Fibroblast of skin of left biceps (primary cell): Measurements from ENCODE around the gene MS4A12.
"Not testable (repeated sequence)": the region's sequence is repeated elsewhere in the genome, so short reads cannot be mapped to it uniquely, and the experiment has no call there.

Experiments
- DNase-seq, 2 experiments: peaks; one replicate each; pipeline ENCODE4 v3.0.0-alpha.2; 2013; ENCODE audit warnings: low read depth in 2 of 2

MS4A12 gene

DNA sequence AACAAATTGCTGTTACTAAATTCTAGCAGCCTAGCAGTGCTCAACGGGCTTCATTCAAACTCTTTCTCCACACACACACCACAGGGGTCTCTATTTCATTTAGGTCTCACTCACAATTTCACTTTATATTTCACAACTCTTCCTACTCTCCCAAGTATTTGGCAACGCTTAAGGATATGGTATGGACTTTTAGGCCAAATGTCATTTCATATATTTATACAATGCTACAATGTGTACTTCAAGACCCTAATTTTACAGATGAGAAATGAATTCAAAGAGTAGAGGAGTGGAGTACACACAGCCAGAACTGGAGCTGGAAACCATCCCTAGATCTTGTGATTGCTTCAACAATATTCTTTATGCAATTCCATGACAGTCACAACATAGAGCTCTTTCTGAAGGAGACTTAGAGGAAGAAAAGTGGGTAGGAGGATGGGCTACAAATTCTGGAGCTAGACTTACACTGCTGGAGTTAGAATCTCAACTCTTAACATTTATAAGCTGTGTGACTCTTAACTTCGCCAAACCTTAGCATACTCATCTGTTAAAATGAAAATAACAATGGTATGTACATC, 20.2 kb downstream of the MS4A12 start:
- DNase-seq, result no peak

DNA sequence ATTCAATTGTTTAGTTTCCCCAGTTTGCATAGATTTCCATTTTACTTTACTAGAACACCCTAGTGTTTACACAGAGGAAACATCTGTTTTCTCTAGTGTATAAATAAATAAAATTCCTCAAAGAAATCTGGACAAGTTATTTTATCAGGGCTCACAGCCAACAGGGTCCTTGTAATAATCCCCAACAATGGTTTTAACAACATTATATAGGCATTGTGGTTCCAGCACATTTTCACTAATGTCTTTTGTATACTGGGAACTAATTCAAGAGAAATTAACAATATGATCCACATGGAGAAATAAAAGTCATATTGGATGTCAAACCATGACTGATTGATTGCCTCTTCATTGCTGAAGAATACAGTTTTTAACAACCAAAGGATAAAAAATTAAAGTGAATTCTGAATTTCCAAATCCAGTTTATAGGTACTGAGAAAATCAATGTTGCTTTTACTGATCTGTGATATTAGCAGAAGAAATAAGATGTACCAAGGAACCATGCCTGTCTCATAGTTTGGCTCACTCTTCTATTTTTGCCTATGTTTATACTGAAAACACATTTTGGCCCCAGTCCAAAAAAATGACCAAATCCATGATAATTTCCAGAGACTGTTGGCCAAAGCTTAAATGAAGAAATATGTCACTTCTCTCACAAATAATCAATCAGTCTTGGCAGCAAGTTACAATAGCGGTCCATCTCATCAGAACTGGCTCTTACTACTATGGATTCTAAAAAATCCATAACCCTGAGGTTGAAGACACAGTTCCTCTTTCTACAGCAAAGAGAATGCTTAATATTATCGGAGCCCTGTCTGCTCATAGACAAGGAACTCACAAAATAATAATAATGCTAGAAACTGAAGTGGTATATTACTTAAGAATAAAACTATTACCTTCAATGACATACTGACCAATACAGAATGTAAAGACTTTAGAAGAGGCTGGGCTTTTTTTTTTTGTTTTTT, 21.2 kb downstream of the MS4A12 start:
- DNase-seq, result no peak

DNA sequence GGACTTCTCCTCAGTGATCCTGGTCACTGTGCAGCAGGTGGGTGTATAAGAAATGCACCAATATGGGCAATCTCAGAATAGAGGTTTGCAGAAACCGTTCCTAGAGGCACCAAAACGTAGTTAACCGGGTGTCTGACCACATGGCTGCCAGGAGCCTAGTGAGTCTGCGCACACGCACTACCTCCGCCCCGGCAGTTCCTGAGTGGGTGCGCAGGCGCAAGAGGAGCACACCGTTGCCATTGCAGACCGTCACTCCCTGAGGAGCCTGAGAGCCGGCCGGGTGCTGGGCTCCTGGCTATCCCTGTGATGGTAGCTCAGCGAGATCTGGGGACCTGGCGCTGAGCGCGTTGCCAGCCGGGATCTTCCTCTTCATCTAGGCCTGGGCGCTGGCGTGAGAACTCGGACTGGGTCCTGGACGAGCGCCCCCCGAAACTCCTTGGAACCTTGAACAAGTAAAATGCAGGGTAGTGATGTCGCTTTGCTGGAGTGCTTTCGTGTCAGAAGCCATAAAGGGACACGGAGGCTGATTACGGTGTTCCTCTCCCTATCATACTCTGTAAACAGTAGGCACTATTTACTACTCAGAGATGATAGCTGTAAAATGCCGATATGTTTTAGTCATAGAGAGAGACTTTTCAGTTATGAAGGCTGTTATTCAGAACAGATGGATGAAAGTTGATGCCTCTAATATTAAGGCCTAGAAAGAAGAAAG, 22.7 kb downstream of the MS4A12 start, which contains the start of gene MS4A13:
Gene MS4A13 (plus strand): TSS at position 249 of the 712 bp plus-strand sequence. CDS start 2,692 bp downstream, outside the sequence.
- no peak for DNase-seq

DNA sequence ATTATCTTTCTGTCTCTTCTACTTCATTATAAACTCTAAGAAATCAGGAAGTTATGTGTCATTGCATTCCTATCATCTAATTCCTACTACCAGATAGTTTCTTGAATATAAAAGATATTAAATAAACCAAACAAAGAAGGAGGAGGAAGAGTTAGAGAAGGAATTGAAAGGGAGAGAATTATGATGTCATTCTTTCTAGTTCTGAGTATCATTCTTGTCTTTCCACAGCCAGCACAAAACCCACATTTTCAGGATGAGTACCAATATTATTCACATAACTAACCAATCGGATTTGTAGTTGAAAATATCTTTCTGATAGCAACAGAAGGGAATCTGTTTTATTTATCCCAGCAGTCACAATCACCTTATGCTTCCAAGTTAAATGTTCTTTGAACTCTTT, 35.9 kb downstream of the MS4A12 start:
- DNase-seq, result no peak

DNA sequence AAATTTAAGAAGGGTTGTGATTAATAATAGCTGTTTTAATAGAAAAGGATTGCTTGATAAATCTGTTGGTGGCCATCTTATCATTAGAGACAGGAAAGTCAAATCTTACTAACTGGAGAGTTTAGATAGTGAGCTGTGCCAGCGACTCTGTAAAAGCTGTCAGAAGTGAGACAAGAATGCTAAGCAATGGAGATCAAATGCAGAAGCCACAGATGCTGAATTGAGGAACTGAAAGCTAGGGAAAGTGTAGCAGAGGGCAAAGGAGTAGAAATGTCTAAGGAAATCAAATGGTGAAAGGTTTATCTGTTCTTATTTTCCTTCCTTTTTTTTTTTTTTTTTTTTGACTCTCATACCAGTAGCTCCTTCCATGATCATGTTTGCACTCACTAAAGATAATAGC, 36.4 kb downstream of the MS4A12 start:
- no peak for DNase-seq

DNA sequence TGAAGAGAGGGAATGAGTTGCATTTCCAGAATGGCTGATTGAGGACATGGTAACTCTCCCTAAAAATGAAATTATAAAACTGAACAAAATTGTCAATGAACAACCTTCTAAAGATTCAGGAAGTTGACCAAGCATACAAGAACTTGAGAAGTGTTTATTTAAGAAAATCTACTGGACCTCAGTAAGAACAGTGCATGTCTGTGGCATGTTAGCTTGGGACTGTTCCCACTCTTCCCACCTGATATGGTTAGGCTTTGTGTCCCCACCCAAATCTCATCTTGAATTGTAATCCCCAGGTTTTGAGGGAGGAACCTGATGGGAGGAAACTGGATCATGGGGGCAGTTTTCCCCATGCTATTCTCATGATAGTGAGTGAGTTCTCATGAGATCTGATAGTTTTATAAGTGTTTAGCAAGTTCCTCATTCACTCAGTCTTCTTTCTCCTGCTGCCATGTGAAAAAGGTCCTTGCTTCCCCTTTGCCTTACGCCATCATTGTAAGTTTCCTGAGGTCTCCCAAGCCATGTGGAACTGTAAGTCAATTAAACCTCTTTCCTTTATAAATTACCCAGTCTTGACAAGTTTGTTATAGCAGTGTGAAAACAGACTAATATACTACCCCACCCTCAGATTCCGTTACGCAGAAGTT, 38.0 kb downstream of the MS4A12 start:
- DNase-seq, result no peak

DNA sequence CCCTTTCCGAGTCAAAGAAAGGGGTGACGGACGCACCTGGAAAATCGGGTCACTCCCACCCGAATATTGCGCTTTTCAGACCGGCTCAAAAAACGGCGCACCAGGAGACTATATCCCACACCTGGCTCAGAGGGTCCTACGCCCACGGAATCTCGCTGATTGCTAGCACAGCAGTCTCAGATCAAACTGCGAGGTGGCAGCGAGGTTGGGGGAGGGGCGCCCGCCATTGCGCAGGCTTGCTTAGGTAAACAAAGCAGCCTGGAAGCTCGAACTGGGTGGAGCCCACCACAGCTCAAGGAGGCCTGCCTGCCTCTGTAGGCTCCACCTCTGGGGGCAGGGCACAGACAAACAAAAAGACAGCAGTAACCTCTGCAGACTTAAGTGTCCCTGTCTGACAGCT, 39.8 kb downstream of the MS4A12 start:
- DNase-seq, result not testable (repeated sequence)

DNA sequence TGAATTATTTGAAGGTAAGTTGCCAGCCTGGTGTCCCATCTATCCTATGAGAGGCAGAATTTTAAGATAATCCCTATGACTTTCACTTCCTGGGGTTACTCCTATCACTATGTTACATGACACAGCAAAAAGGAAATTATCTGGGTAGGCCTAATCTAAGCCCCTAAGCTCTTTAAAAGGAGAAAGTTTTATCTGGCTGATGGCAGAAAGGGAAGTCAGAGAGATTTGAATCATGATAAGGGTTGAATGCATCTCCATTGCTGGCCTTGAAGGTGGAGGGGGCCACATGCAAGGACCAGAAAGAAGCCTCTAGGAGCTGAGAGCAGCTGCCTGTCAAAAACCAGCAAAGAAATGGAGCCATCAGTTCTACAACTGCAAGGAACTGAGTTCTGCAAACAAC, 46.0 kb downstream of the MS4A12 start:
- not testable (repeated sequence) for DNase-seq

DNA sequence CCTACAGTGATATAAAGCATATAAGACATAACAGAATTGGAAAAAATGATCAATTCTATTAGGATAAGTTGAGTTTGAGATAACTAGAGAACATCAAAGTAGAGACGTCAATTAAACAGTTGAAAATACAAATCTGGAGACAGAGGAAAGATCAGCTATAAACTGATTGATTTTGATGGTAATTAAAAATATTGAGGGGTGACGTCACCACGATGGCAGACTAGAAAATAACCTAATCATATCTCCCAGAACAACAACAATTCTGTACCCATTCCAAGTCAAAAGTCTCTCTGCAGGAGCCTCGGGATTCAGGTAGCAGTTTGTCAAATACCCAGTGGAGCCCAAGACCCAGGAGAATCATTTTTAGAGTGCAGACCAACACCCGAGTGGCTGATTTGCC, 51.5 kb downstream of the MS4A12 start:
- no peak for DNase-seq
